Gastroesophageal sphincter (tissue), 4 donors: ENCODE results near the gene PTPRE. TPM values are rescaled to one million over a fixed set of nuclear protein-coding genes. Genes with fewer than 3 reads are reported as not detected.
"Not testable (repeated sequence)": the region's sequence is repeated elsewhere in the genome, so short reads cannot be mapped to it uniquely, and the experiment has no call there.

Experiments
- ATAC-seq: fragments of 150-250 bp; one replicate; pipeline ENCODE4 v1.9.1; 2016; ENCODE audit warnings: mild to moderate bottlenecking, moderate library complexity
- H3K27ac ChIP-seq, 4 donors: fragments of 200-600 bp; sonication (generic) in 3 of 4; 1 replicate in 3 of 4; 2 replicates in 1 of 4; pipeline ENCODE4 v1.5.1; 2016 to 2019
- H3K27me3 ChIP-seq: fragments of 200-600 bp; sonication (generic); one replicate; pipeline ENCODE4 v1.5.1; 2019
- H3K36me3 ChIP-seq, 2 donors: fragments of 200-600 bp; sonication (generic); one replicate each; pipeline ENCODE4 v1.5.1; 2019; ENCODE audit warnings: control low read depth in 1 of 2
- H3K4me1 ChIP-seq, 3 donors: fragments of 200-600 bp; sonication (generic); 1 replicate in 2 of 3; 2 replicates in 1 of 3; pipeline ENCODE4 v1.5.1; 2016 to 2019; ENCODE audit warnings: control low read depth in 2 of 3
- H3K4me3 ChIP-seq, 2 donors: fragments of 200-600 bp; sonication (generic); one replicate each; pipeline ENCODE4 v1.5.1; 2019; ENCODE audit warnings: mild to moderate bottlenecking in 1 of 2, moderate library complexity in 1 of 2
- H3K9me3 ChIP-seq, 3 donors: fragments of 200-600 bp; sonication (generic); one replicate each; pipeline ENCODE4 v1.5.1; 2017 to 2019; ENCODE audit warnings: control low read depth in 2 of 3
- CTCF ChIP-seq, 4 experiments: fragments of 200-600 bp in 2 of 4; fragments of 450-650 bp in 2 of 4; sonication (generic) in 1 of 4; IDR thresholded peaks; one replicate each; pipeline ENCODE4 v1.5.1; 2017 to 2019; ENCODE audit warnings: antibody characterized with exemption in 4 of 4, mild to moderate bottlenecking in 2 of 4, moderate library complexity in 2 of 4
- EP300 ChIP-seq: sonication (generic); formaldehyde crosslinking; IDR thresholded peaks from one replicate; pipeline ENCODE4 v1.6.1; 2017; ENCODE audit warnings: antibody characterized with exemption, mild to moderate bottlenecking
- POLR2A ChIP-seq, 2 donors: fragments of 450-650 bp; IDR thresholded peaks; one replicate each; pipeline ENCODE4 v1.6.1; 2017; ENCODE audit warnings: antibody characterized with exemption in 2 of 2, mild to moderate bottlenecking in 2 of 2, moderate library complexity in 1 of 2
- POLR2AphosphoS5 ChIP-seq: sonication (generic); formaldehyde crosslinking; IDR thresholded peaks from one replicate; pipeline ENCODE4 v1.6.1; 2017; ENCODE audit warnings: antibody characterized with exemption
- WGBS, 2 donors: methylation state at CpG; one replicate each; pipeline ENCODE4 v1.1.5; 2018; ENCODE audit warnings: low coverage in 1 of 2; 5-methylcytosine and 5-hydroxymethylcytosine counted together
- total RNA-seq, 4 donors: library from RNA; depleted of rRNA; stranded (reverse); fragments of >200 nt; gene quantifications; one replicate each; pipeline ENCODE4 v1.1.0, GENCODE V29; 2016

Gene PTPRE
- total RNA-seq, 4 donors from 2014 or later, result 6.4 to 16.4 (median 8.5) TPM

GRCh38 chr10:127986531-127987466, 79.9 kb downstream of the PTPRE start:
- WGBS, 2 donors, result 61 to 76% methylated on average over 7 to 12 of the region's 14 CpGs
- Histone ChIP-seq H3K27me3 (peaks cover 4% of the 10 kb centered on the region), H3K27ac (peak overlapping the region in 3 of 4 donors; percentile 18 to 46 (median 40)), H3K4me3 (no peak overlapping the region), H3K36me3 (no peaks in the 10 kb centered on the region), H3K4me1 (peaks cover 0 to 33% (median under 1%) of the 10 kb centered on the region in 3 donors), H3K9me3 (no peaks in the 10 kb centered on the region)
- no peak for TF ChIP-seq POLR2AphosphoS5
- no peak for TF ChIP-seq POLR2A (IDR thresholded peaks at IDR 0.05)
- no peak for TF ChIP-seq EP300
- no peak for TF ChIP-seq CTCF (IDR thresholded peaks at IDR 0.05)
- ATAC-seq, result no peak

- Histone ChIP-seq H3K27ac (peak overlapping the region in 3 of 4 donors; percentile 40 to 46 (median 42)), H3K36me3 (no peaks in the 10 kb centered on the region), H3K4me1 (peaks cover 0 to 40% (median 3%) of the 10 kb centered on the region in 3 donors), H3K4me3 (no peak overlapping the region), H3K27me3 (peaks cover 4% of the 10 kb centered on the region), H3K9me3 (no peaks in the 10 kb centered on the region)
- WGBS, 2 donors, result 79 to 90% methylated on average over 13 to 14 of the region's 14 CpGs
- ATAC-seq, result no peak
- no peak for TF ChIP-seq POLR2A (IDR thresholded peaks at IDR 0.05)
- TF ChIP-seq POLR2AphosphoS5, result no peak
- TF ChIP-seq EP300, result no peak
- TF ChIP-seq CTCF (IDR thresholded peaks at IDR 0.05), result no peak
Observed at GRCh38 chr10:127987467-127988380, 80.8 kb downstream of the PTPRE start.

GRCh38 chr10:127989481-127990012, 82.6 kb downstream of the PTPRE start:
- peaks cover 0 to 40% (median 3%) of the 10 kb centered on the region in 3 donors for H3K4me1 ChIP-seq
- no peaks in the 10 kb centered on the region for H3K9me3 ChIP-seq
- WGBS, 2 donors, result 28 to 36% methylated on average over 8 of the region's 8 CpGs
- TF ChIP-seq POLR2AphosphoS5, result no peak
- TF ChIP-seq CTCF (IDR thresholded peaks at IDR 0.05), result no peak
- TF ChIP-seq POLR2A (IDR thresholded peaks at IDR 0.05), result no peak
- TF ChIP-seq EP300, result no peak
- peak overlapping the region in 2 of 4 donors; percentile 10 to 33 for H3K27ac ChIP-seq
- H3K36me3 ChIP-seq, result no peaks in the 10 kb centered on the region
- H3K27me3 ChIP-seq, result peaks cover 4% of the 10 kb centered on the region
- peak; percentile 24 for ATAC-seq
- H3K4me3 ChIP-seq, result no peak overlapping the region

GRCh38 chr10:127990132-127990788, 83.4 kb downstream of the PTPRE start:
- Histone ChIP-seq H3K4me1 (peaks cover 0 to 40% (median 3%) of the 10 kb centered on the region in 3 donors), H3K27ac (peak overlapping the region in 3 of 4 donors; percentile 33 to 76 (median 63))
- H3K36me3 ChIP-seq, H3K27me3 ChIP-seq, H3K9me3 ChIP-seq, H3K4me3 ChIP-seq, ATAC-seq: not testable (repeated sequence)
- WGBS, 2 donors, result 59 to 73% methylated on average over 5 of the region's 9 CpGs
